Lower leg skin (tissue), 4 donors: Measurements from ENCODE around the gene RAD52. TPM values are rescaled to one million over a fixed set of nuclear protein-coding genes. Genes with fewer than 3 reads are reported as not detected.

Experiments
- DNase-seq, 2 donors: peaks; one replicate each; pipeline ENCODE4 v3.0.0-alpha.2; 2019; ENCODE audit warnings: low spot score in 2 of 2
- H3K4me3 ChIP-seq: fragments of 200-600 bp; sonication (generic); 2 replicates; pipeline ENCODE4 v1.5.1; 2017; ENCODE audit warnings: mild to moderate bottlenecking, low read depth; ENCODE audit not compliant: poor library complexity, severe bottlenecking
- POLR2A ChIP-seq, 2 donors: fragments of 450-650 bp; IDR thresholded peaks; one replicate each; pipeline ENCODE4 v1.6.1; 2016 to 2017; ENCODE audit warnings: antibody characterized with exemption in 2 of 2, mild to moderate bottlenecking in 1 of 2, moderate library complexity in 1 of 2
- WGBS, 2 donors: methylation state at CpG; one replicate each; pipeline ENCODE4 v1.1.5; 2018; 5-methylcytosine and 5-hydroxymethylcytosine counted together
- intact Hi-C: fragments of 100-400 bp; cut with DNase I; formaldehyde crosslinking; loops from one replicate; pipeline ENCODE4 v1.15.0; 2023; ENCODE audit warnings: low total_unique reads
- total RNA-seq, 4 donors: library from RNA; depleted of rRNA; stranded (reverse); fragments of >200 nt; gene quantifications; one replicate each; pipeline ENCODE4 v1.1.0, GENCODE V29; 2016
- TF ChIP-seq, protein P1 (sequence below), 3 donors: fragments of 450-650 bp; IDR thresholded peaks; one replicate each; pipeline ENCODE4 v1.5.1; 2016; ENCODE audit warnings: antibody characterized with exemption in 3 of 3, mild to moderate bottlenecking in 3 of 3, moderate library complexity in 2 of 3

RAD52 gene
- total RNA-seq, 4 donors from 2014 or later, result 6.2 to 16.7 (median 12.1) TPM

DNA sequence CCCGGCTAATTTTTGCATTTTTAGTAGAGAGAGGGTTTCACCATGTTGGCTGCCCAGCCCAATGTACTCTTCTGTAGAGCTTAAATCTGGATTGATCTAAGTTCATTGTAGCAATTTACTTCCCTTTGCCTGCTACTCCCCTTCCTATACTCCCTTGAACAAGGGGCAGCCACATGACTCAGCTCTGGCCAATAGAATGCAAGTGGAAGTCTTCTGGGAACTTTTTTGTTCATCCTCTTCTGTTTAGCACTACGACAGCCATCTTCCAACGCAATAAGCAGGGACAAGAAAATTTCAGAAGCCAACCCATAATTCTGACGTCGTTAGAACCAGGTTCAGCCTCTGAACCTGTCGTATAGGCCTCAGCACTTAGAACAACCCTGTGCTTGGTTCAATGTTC, 6.4 kb upstream of the RAD52 start:
- DNase-seq, result no peak
- no peak overlapping the region for H3K4me3 ChIP-seq
- 93 to 96% methylated on average over 6 of the region's 6 CpGs for WGBS, 2 donors
- intact Hi-C loops, result loop anchor here (10.0 kb wide), 1 partner anchor 391 kb away; no protein-coding TSS in a partner anchor
- TF ChIP-seq, protein P1, sequence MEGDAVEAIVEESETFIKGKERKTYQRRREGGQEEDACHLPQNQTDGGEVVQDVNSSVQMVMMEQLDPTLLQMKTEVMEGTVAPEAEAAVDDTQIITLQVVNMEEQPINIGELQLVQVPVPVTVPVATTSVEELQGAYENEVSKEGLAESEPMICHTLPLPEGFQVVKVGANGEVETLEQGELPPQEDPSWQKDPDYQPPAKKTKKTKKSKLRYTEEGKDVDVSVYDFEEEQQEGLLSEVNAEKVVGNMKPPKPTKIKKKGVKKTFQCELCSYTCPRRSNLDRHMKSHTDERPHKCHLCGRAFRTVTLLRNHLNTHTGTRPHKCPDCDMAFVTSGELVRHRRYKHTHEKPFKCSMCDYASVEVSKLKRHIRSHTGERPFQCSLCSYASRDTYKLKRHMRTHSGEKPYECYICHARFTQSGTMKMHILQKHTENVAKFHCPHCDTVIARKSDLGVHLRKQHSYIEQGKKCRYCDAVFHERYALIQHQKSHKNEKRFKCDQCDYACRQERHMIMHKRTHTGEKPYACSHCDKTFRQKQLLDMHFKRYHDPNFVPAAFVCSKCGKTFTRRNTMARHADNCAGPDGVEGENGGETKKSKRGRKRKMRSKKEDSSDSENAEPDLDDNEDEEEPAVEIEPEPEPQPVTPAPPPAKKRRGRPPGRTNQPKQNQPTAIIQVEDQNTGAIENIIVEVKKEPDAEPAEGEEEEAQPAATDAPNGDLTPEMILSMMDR (IDR thresholded peaks at IDR 0.05), result no peak
- no peak for TF ChIP-seq POLR2A (IDR thresholded peaks at IDR 0.05)

DNA sequence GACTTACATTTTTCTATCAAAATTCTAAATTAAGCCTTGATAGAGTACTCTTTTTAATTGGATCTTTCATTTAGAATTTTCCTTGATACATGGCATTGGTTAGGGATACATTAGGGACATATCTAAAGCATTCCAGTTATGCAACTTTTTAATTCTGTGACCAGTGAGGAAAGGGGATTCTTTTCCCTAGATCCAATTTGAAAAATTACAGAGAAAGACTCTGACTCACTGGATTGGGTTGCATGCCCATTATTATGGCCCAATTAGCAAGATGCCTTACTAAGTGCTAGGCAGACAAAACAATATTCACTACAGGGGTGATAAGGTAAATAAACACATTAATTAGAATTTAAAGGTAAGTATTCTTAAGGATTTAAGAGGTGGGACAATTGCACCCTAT, 5.2 kb upstream of the RAD52 start:
- intact Hi-C loops, result loop anchor here (10.0 kb wide), 1 partner anchor 390 kb away; no protein-coding TSS in a partner anchor

DNA sequence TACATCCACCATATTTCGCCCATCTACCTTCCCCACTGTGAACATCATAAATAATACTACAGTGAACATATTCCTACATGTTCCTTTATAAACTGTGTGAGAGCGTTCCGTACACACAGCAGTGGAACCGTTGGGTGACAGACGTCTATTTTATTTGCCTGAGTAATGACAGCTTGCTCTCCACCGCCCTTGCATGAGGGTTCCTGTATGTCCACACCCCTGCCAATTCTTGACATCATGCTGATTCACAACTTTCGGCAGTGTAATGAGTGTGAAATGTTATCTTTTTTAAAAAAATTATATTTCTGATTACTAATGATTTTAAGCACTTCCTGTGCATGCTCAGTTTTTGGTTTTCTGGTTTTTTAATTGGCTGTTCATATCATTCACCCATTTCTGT, 4.3 kb upstream of the RAD52 start:
- no peak overlapping the region for H3K4me3 ChIP-seq
- DNase-seq, result no peak
- intact Hi-C loops, result loop anchor here (10.0 kb wide), 1 partner anchor 389 kb away; no protein-coding TSS in a partner anchor
- TF ChIP-seq, protein P1 (IDR thresholded peaks at IDR 0.05), result no peak
- TF ChIP-seq POLR2A (IDR thresholded peaks at IDR 0.05), result no peak
- WGBS, 2 donors, result 58 to 66% methylated on average over 7 of the region's 7 CpGs

More for the DNA sequence above, 5.2 kb upstream of the RAD52 start:
- TF ChIP-seq POLR2A (IDR thresholded peaks at IDR 0.05), result no peak
- TF ChIP-seq, protein P1 (IDR thresholded peaks at IDR 0.05), result no peak
- H3K4me3 ChIP-seq, result no peak overlapping the region
- DNase-seq, result no peak

DNA sequence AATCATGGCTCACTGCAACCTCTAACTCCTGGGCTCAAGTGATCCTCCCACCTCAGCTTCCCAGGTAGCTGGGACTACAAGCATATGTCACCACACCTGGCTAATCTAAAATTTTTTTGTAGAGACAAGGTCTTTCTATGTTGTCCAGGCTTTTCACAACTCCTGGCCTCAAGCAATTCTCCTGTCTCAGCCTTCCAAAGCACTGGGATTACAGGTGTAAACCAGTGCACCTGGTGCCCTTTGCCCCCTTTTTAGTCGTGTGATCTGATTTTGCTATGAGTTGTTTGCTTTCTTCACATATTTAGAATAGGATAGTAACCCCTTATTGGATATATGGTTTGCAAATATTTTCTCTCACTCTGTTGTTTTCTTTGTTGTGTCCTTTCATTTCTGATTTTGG, 1.7 kb upstream of the RAD52 start:
- no peak for DNase-seq
- H3K4me3 ChIP-seq, result no peak overlapping the region
- TF ChIP-seq POLR2A (IDR thresholded peaks at IDR 0.05), result no peak
- TF ChIP-seq, protein P1 (IDR thresholded peaks at IDR 0.05), result no peak
- 23 to 32% methylated on average over 1 of the region's 1 CpG for WGBS, 2 donors
- intact Hi-C loops, result loop anchor here (10.0 kb wide), 1 partner anchor 386 kb away; no protein-coding TSS in a partner anchor

DNA sequence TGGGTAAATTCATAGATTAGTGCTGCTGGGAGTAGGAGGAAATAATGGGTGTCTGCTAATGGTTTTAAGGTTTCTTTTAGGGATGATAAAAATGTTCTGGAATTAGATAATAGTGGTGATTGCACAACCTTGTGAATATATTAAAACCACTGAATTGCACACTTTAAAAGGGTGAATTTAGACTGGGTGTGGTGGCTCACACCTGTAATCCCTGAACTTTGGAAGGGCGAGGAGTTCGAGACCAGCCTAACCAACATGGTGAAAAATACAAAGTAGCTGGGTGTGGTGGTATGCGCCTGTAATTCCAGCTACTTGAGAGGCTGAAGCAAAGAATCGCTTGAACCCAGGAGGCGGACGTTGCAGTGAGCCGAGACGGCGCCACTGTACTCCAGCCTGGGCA, 1.3 kb downstream of the RAD52 start:
- no peak for DNase-seq
- TF ChIP-seq, protein P1 (IDR thresholded peaks at IDR 0.05), result no peak
- intact Hi-C loops, result loop anchor here (10.0 kb wide), 1 partner anchor 133 kb away; no protein-coding TSS in a partner anchor
- 85 to 90% methylated on average over 9 of the region's 9 CpGs for WGBS, 2 donors
- H3K4me3 ChIP-seq, result no peak overlapping the region

DNA sequence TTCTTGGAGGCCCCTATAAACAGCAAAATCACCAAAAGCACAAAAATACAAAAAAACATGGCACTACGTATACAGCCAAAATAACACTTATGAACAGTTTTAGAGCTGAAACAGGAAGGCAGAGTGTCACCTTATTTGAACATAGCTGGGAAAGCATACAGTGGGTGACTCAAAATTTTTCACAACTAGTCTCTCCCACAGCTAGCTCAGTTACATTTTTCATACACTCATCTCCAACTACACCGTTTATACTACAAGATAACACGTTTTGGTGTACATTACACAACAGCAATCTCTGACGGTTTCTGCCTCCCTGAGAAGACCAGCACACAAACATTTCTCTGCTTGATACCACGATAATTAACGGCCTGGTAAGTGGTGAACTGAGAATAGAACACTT, 2.9 kb downstream of the RAD52 start:
- H3K4me3 ChIP-seq, result no peak overlapping the region
- TF ChIP-seq, protein P1 (IDR thresholded peaks at IDR 0.05), result no peak
- TF ChIP-seq POLR2A (IDR thresholded peaks at IDR 0.05), result no peak
- DNase-seq, result no peak
- intact Hi-C loops, result loop anchor here (10.0 kb wide), 1 partner anchor 132 kb away; no protein-coding TSS in a partner anchor
- WGBS, 2 donors, result 88 to 89% methylated on average over 6 of the region's 6 CpGs
